ENCODE results near the gene ARL17B.
A peak's percentile ranks its signal among the peaks of the same experiment; 100 is the strongest.
"Not testable (repeated sequence)": the region's sequence is repeated elsewhere in the genome, so short reads cannot be mapped to it uniquely, and the experiment has no call there.

Gene ARL17B

GRCh38 chr17:46244949-46245768, 116.4 kb downstream of the ARL17B start:
- DNase-seq, result not testable (repeated sequence)

- not testable (repeated sequence) for DNase-seq
These were observed 117.1 kb downstream of the ARL17B start for GRCh38 chr17:46244339-46244913.

- DNase-seq, result not testable (repeated sequence)
These were observed 117.6 kb downstream of the ARL17B start for GRCh38 chr17:46243928-46244327.

- DNase-seq, result not testable (repeated sequence)
These were observed 118.1 kb downstream of the ARL17B start for GRCh38 chr17:46243505-46243904.

GRCh38 chr17:46231359-46231758, 130.2 kb downstream of the ARL17B start:
- DNase-seq, result not testable (repeated sequence)

- peak; percentile 91 for DNase-seq
These were observed 136.2 kb downstream of the ARL17B start for GRCh38 chr17:46225274-46225794.

- not testable (repeated sequence) for DNase-seq
These were observed 136.7 kb downstream of the ARL17B start for GRCh38 chr17:46224864-46225263.

Data from effector CD4-positive, alpha-beta T cell (primary cell).